HUES6 (cell line): ENCODE measurements around the gene NCOA1.
A peak's percentile ranks its signal among the peaks of the same experiment; 100 is the strongest.

Experiments
- H3K27ac ChIP-seq: 2 replicates; pipeline ENCODE4 v1.7.0; 2013; ENCODE audit warnings: low read depth, mild to moderate bottlenecking, low read length, inconsistent platforms
- H3K27me3 ChIP-seq: 2 replicates; pipeline ENCODE4 v1.6.1; 2013; ENCODE audit warnings: low read length; ENCODE audit not compliant: control insufficient read depth, insufficient read depth
- H3K36me3 ChIP-seq: 2 replicates; pipeline ENCODE4 v1.6.1; 2013; ENCODE audit warnings: low read length; ENCODE audit not compliant: control insufficient read depth, insufficient read depth
- H3K4me1 ChIP-seq: 2 replicates; pipeline ENCODE4 v1.6.1; 2013; ENCODE audit warnings: low read length; ENCODE audit not compliant: control insufficient read depth, insufficient read depth
- H3K4me3 ChIP-seq: 2 replicates; pipeline ENCODE4 v1.5.1; 2013; ENCODE audit warnings: low read depth, low read length
- H3K9ac ChIP-seq: one replicate; pipeline ENCODE4 v1.6.1; 2013; ENCODE audit warnings: mild to moderate bottlenecking, low read length
- H3K9me3 ChIP-seq: 2 replicates; pipeline ENCODE4 v1.6.1; 2013; ENCODE audit warnings: low read depth, low read length; ENCODE audit not compliant: control insufficient read depth, insufficient read depth

NCOA1 gene

DNA sequence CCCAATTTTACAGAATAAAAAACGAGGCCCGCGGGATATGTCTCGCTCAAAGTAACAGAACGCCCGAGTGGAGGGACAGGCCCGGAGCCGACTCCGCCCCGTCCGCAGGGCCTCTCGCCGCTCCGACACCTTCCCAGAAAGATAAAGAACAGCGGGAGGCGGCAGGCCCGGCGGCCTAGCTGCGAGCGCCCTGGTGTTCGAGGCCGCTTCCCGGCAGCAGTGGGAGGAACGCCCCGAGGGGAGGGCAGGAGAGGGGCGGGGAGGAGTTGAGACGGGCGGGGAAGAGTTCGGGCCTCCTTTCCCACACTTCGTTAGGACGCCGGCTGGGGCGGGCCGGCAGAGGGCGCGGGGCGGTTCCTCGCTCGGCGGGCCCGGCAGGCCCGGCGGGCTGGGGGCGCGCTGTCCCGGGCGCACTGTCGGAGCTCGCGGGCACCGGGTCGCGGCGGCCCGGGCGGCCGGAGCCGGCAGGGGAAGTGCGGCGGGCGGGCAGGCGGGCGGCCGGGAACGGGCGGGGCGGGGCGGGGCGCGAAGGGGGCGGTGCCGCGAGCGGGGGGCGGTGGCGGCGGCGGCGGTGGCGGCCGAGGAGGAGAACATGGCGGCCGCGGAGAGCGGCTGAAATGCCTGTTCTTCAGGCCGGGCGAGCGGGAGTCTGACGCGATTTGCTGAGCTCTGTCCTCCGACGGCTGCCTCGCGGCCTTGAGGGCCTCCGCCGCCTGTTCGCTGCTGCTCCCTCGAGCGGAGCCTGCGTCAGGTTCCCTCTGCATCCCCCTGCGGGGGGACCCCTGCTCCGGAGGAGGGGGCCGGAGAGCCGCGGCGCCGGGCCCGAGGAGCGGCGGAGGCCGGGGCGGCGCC is at the start of gene NCOA1:
Gene NCOA1 (plus strand): TSS at position 565 of the 852 bp plus-strand sequence. CDS start 167,424 bp downstream, outside the sequence.
- Histone ChIP-seq H3K4me3 (peak within 1 kb of the TSS; percentile 96), H3K36me3 (no peaks in the 10 kb centered on the region), H3K27me3 (peaks cover 17% of the 10 kb centered on the region), H3K4me1 (peaks cover 18% of the 10 kb centered on the region), H3K9me3 (no peaks in the 10 kb centered on the region), H3K9ac (peak within 1 kb of the TSS; percentile 83), H3K27ac (no peak within 1 kb of the TSS; the same call in 1 of the 2 replicates)

DNA sequence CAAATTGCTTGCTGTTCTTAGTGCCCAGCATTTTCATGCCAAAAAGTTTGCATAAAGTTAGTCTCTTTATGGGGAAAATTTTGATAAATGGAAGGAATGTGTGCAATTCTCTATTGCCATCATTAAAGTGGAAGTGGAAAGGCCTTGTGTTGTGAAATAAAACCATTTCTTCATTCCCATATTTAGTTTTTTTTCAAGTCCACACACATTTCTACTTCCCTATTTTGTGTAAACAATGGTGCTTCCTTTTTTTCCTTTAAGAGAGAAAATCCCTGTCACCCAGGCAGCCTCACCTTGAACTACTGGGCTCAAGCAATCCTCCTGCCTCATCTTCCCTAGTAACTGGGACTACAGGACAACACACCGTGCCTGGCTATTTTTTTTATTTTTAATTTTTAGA is 42.3 kb upstream of the NCOA1 start:
- no peaks in the 10 kb centered on the region for H3K4me1 ChIP-seq
- no peaks in the 10 kb centered on the region for H3K36me3 ChIP-seq
- peaks cover 11% of the 10 kb centered on the region; the same call in 1 of the 2 replicates for H3K9me3 ChIP-seq
- H3K27ac ChIP-seq, result no peak overlapping the region
- H3K9ac ChIP-seq, result no peak overlapping the region
- H3K4me3 ChIP-seq, result no peak overlapping the region
- no peaks in the 10 kb centered on the region for H3K27me3 ChIP-seq

GRCh38 chr2:24449344-24449743 is 41.7 kb upstream of the NCOA1 start:
- Histone ChIP-seq H3K4me3 (no peak overlapping the region), H3K27ac (no peak overlapping the region), H3K4me1 (no peaks in the 10 kb centered on the region), H3K9me3 (peaks cover 11% of the 10 kb centered on the region; the same call in 1 of the 2 replicates), H3K9ac (no peak overlapping the region), H3K36me3 (no peaks in the 10 kb centered on the region), H3K27me3 (no peaks in the 10 kb centered on the region)

DNA sequence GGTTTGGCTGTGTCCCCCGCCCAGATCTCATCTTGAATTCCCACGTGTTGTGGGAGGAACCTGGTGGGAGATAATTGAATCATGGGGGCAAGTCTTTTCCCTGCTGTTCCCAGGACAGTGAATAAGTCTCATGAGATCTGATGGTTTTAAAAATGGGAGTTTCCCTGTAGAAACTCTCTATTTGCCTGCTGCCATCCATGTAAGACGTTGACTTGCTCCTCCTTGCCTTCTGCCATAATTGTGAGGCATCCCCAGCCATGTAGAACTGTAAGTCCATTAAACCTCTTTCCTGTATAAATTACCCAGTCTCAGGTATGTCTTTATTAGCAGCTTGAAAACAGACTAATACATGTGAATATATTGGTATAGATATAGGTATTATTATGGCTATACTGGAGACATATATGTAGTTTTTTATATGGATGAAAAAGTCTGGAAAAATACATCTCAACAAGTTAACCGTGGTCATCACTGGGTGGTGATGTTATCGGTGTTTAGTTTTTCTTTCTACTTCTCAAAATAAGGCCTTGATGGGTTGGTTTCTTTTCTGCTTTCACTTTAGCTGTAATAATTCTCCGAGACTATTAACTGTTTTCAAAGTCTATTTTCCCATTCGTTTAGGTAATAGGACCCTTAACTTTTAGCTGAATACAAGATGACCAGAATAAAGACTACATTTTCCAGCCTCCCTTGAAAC is 39.1 kb upstream of the NCOA1 start:
- no peak overlapping the region for H3K27ac ChIP-seq
- H3K4me1 ChIP-seq, result peaks cover 2% of the 10 kb centered on the region; the same call in 1 of the 2 replicates

DNA sequence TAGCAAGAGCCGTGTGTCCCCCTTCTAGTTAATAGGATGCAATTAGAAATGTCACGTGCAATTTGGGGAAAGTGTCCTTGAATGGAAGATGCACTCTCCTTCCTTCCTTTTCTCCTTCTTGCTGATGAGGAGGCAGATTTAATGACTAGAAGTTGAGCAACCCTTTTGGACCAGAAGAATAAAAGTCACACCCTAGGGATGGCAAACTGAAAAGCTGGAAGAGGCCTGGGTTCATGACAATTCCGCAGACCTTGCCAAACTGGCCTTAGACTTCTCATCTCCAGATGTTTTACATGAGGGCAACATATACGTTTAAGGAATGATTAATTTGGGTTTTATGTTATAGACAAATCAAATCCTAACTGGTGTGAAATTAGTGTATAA is 38.6 kb upstream of the NCOA1 start:
- peaks cover 6% of the 10 kb centered on the region; the same call in 1 of the 2 replicates for H3K27me3 ChIP-seq
- H3K4me3 ChIP-seq, result no peak overlapping the region
- H3K4me1 ChIP-seq, result peaks cover 7% of the 10 kb centered on the region; the same call in 1 of the 2 replicates
- no peak overlapping the region for H3K27ac ChIP-seq
- no peak overlapping the region for H3K9ac ChIP-seq
- H3K36me3 ChIP-seq, result no peaks in the 10 kb centered on the region
- peaks cover 11% of the 10 kb centered on the region; the same call in 1 of the 2 replicates for H3K9me3 ChIP-seq

More for the DNA sequence above, 39.1 kb upstream of the NCOA1 start:
- peaks cover 11% of the 10 kb centered on the region; the same call in 1 of the 2 replicates for H3K9me3 ChIP-seq
- H3K4me3 ChIP-seq, result no peak overlapping the region
- no peaks in the 10 kb centered on the region for H3K36me3 ChIP-seq
- no peak overlapping the region for H3K9ac ChIP-seq
- peaks cover 6% of the 10 kb centered on the region; the same call in 1 of the 2 replicates for H3K27me3 ChIP-seq

DNA sequence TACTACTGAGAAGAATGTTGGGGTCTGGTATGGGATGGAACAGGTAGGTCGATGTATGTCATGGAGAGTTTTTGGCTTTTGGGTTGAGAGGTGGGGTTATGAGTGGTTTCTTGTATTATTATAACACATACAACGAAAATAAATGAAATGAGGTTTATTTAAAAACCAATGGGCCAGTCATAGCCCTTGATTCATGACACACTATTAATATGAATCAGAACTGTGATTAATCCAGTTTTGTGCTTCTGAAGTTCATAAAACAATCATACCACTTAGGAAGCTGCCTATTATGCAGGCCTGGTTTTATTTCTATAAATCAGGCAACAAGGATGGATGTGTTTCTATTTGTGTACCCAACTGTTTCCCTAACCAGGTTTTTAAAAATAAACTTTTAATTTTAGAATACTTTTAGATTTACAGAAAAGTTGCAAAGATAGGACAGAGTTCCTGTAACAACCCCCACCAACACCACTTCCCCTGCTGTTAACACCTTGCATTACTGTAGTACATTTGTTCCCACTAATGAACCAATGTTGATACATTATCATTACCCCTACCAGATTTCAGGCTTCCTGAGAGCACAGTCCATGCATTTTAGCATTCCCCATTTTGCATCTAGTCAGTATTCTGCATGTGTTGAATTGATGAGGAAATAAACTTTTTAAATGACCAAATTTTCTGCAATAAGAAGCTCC is 37.5 kb upstream of the NCOA1 start:
- Histone ChIP-seq H3K9ac (no peak overlapping the region), H3K27ac (no peak overlapping the region), H3K27me3 (peaks cover 13% of the 10 kb centered on the region; the same call in 1 of the 2 replicates), H3K9me3 (peaks cover 9% of the 10 kb centered on the region; the same call in 1 of the 2 replicates), H3K4me3 (no peak overlapping the region), H3K36me3 (no peaks in the 10 kb centered on the region), H3K4me1 (peaks cover 7% of the 10 kb centered on the region; the same call in 1 of the 2 replicates)

GRCh38 chr2:24454294-24454693 is 36.8 kb upstream of the NCOA1 start:
- no peak overlapping the region for H3K9ac ChIP-seq
- H3K27ac ChIP-seq, result no peak overlapping the region
- no peak overlapping the region for H3K4me3 ChIP-seq
- peaks cover 7% of the 10 kb centered on the region; the same call in 1 of the 2 replicates for H3K4me1 ChIP-seq
- H3K27me3 ChIP-seq, result peaks cover 16% of the 10 kb centered on the region; the same call in 1 of the 2 replicates
- H3K36me3 ChIP-seq, result no peaks in the 10 kb centered on the region
- H3K9me3 ChIP-seq, result peaks cover 8% of the 10 kb centered on the region; the same call in 1 of the 2 replicates

GRCh38 chr2:24456599-24457556 is 34.2 kb upstream of the NCOA1 start:
- Histone ChIP-seq H3K9me3 (no peaks in the 10 kb centered on the region), H3K27me3 (peaks cover 24% of the 10 kb centered on the region; the same call in 1 of the 2 replicates), H3K9ac (no peak overlapping the region), H3K36me3 (no peaks in the 10 kb centered on the region), H3K27ac (no peak overlapping the region), H3K4me1 (peaks cover 7% of the 10 kb centered on the region; the same call in 1 of the 2 replicates), H3K4me3 (no peak overlapping the region)

DNA sequence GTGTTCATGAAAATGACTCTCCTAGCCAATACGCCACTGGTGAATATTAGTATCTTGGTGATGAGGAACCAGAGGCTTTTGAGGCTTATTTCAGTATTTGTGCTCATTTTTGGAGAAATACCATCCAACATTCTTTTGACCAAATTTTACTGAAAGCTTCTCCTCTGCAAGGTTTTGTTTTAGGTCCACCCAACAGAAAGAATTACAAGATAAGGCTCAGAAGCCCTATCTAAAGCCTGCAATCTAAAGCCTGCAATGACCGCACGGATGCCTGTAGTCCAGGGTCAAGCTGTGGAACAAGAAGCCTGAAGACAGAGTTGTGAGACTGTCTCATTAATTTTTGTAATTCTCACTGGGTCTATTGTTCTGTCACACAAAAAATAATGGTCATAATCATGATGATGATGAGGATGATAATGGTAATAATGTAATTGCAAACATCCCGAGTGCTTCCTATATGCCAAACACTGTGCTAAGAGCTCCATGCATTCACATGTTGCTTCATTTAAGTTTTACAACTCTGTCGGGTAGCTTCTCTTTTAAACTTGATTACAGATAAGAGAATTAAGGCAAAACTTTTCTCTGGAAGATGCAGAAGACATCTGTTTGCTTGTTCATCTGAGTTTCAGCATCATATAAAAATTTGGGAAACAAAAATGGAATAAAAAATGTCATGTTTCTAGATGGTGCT is 33.2 kb upstream of the NCOA1 start:
- Histone ChIP-seq H3K4me3 (no peak overlapping the region), H3K27ac (no peak overlapping the region), H3K4me1 (peaks cover 7% of the 10 kb centered on the region; the same call in 1 of the 2 replicates), H3K27me3 (peaks cover 25% of the 10 kb centered on the region; the same call in 1 of the 2 replicates), H3K9me3 (no peaks in the 10 kb centered on the region), H3K36me3 (no peaks in the 10 kb centered on the region), H3K9ac (no peak overlapping the region)
